Hepatocyte (in vitro differentiated cells): ENCODE data around the gene ITGB1. TPM values are rescaled to one million over a fixed set of nuclear protein-coding genes. Genes with fewer than 3 reads are reported as not detected.

Source experiments
- DNase-seq: peaks from one replicate; pipeline ENCODE4 v3.0.0-alpha.2; 2016; ENCODE audit warnings: low spot score
- H2AFZ ChIP-seq: fragments of 200-600 bp; sonication (generic); 2 replicates; pipeline ENCODE4 v1.6.0; 2016; ENCODE audit warnings: antibody characterized with exemption, mild to moderate bottlenecking
- H3K27ac ChIP-seq: fragments of 200-600 bp; sonication (generic); 2 replicates; pipeline ENCODE4 v1.5.1; 2016; ENCODE audit warnings: mild to moderate bottlenecking
- H3K27me3 ChIP-seq: fragments of 200-600 bp; sonication (generic); 2 replicates; pipeline ENCODE4 v1.6.1; 2016
- H3K36me3 ChIP-seq: fragments of 200-600 bp; sonication (generic); replicated peaks from 2 replicates; pipeline ENCODE4 v1.5.1; 2016; ENCODE audit warnings: low read depth; ENCODE audit not compliant: insufficient read depth
- H3K4me1 ChIP-seq: fragments of 200-600 bp; sonication (generic); 2 replicates; pipeline ENCODE4 v1.5.1; 2016; ENCODE audit warnings: mild to moderate bottlenecking, moderate library complexity; ENCODE audit not compliant: insufficient read depth
- H3K4me2 ChIP-seq: fragments of 200-600 bp; sonication (generic); 2 replicates; pipeline ENCODE4 v1.6.0; 2016
- H3K4me3 ChIP-seq: fragments of 200-600 bp; sonication (generic); 2 replicates; pipeline ENCODE4 v1.5.1; 2016; ENCODE audit warnings: mild to moderate bottlenecking
- H3K79me2 ChIP-seq: fragments of 200-600 bp; sonication (generic); 2 replicates; pipeline ENCODE4 v1.6.0; 2017; ENCODE audit warnings: mild to moderate bottlenecking
- H3K9me2 ChIP-seq: fragments of 200-600 bp; sonication (generic); replicated peaks from 2 replicates; pipeline ENCODE4 v1.6.0; 2017; ENCODE audit warnings: mild to moderate bottlenecking; ENCODE audit not compliant: insufficient read depth
- H3K9me3 ChIP-seq: fragments of 200-600 bp; sonication (generic); 2 replicates; pipeline ENCODE4 v1.5.1; 2016; ENCODE audit warnings: low read depth, mild to moderate bottlenecking
- H4K20me1 ChIP-seq: fragments of 200-600 bp; sonication (generic); 2 replicates; pipeline ENCODE4 v1.6.0; 2016; ENCODE audit warnings: mild to moderate bottlenecking; ENCODE audit not compliant: insufficient read depth, poor library complexity, severe bottlenecking
- CTCF ChIP-seq: fragments of 200-600 bp; sonication (generic); IDR thresholded peaks from 2 replicates; pipeline ENCODE4 v1.5.1; 2016; ENCODE audit warnings: antibody characterized with exemption, mild to moderate bottlenecking; ENCODE audit not compliant: poor library complexity
- EZH2 ChIP-seq: fragments of 200-600 bp; sonication (generic); IDR thresholded peaks from 2 replicates; pipeline ENCODE4 v1.6.1; 2016; ENCODE audit warnings: antibody characterized with exemption, mild to moderate bottlenecking, borderline replicate concordance
- EZH2phosphoT487 ChIP-seq: fragments of 200-600 bp; sonication (generic); IDR thresholded peaks from one replicate; pipeline ENCODE4 v1.6.1; 2018; ENCODE audit warnings: antibody characterized with exemption, mild to moderate bottlenecking, low read depth, moderate library complexity; ENCODE audit not compliant: unreplicated experiment, severe bottlenecking
- WGBS: methylation state at CpG from one replicate; pipeline ENCODE4 v1.1.6; 2016; ENCODE audit warnings: low lambda C conversion rate; ENCODE audit errors: missing lambda C conversion rate; 5-methylcytosine and 5-hydroxymethylcytosine counted together
- polyA plus RNA-seq: library from polyadenylated mRNA; unstranded; fragments of >200 nt; fragmentation: Nextera tagmentation; extraction: Ambion mirVana; gene quantifications from 2 replicates; pipeline ENCODE4 v1.2.1, GENCODE V29; 2016
- total RNA-seq: library from RNA; depleted of rRNA; stranded (reverse); fragments of >200 nt; gene quantifications from 2 replicates; pipeline ENCODE4 v1.2.3, GENCODE V29; 2014

Gene ITGB1
- total and polyA plus RNA-seq, 2 experiments from 2014 or later, result 291 to 552 TPM

- no peak for DNase-seq
- peaks cover 44% of the 10 kb centered on the region for H4K20me1 ChIP-seq
- H3K27ac ChIP-seq, result no peak overlapping the region
- H2AFZ ChIP-seq, result no peak overlapping the region
- no peaks in the 10 kb centered on the region for H3K9me3 ChIP-seq
- H3K79me2 ChIP-seq, result peaks cover 80% of the 10 kb centered on the region
- H3K36me3 ChIP-seq, result no peaks in the 10 kb centered on the region
- H3K27me3 ChIP-seq, result no peaks in the 10 kb centered on the region
- no peaks in the 10 kb centered on the region for H3K4me1 ChIP-seq
- TF ChIP-seq CTCF (no peak), EZH2phosphoT487 (no peak), EZH2 (no peak)
- H3K9me2 ChIP-seq, result no peaks in the 10 kb centered on the region
- H3K4me2 ChIP-seq, result no peak overlapping the region
- H3K4me3 ChIP-seq, result no peak overlapping the region
These were observed 25.8 kb downstream of the ITGB1 start for GRCh38 chr10:32932225-32932729.

- H3K79me2 ChIP-seq, result peaks cover 78% of the 10 kb centered on the region
- TF ChIP-seq EZH2 (no peak), CTCF (no peak), EZH2phosphoT487 (no peak)
These were observed 26.4 kb downstream of the ITGB1 start for GRCh38 chr10:32931593-32931992.

GRCh38 chr10:32930036-32930435 lies 28.0 kb downstream of the ITGB1 start:
- Histone ChIP-seq H3K4me1 (no peaks in the 10 kb centered on the region), H3K36me3 (no peaks in the 10 kb centered on the region), H3K9me3 (no peaks in the 10 kb centered on the region), H3K4me3 (no peak overlapping the region), H2AFZ (no peak overlapping the region), H3K79me2 (peaks cover 74% of the 10 kb centered on the region), H3K27ac (no peak overlapping the region), H4K20me1 (peaks cover 22% of the 10 kb centered on the region), H3K27me3 (no peaks in the 10 kb centered on the region), H3K4me2 (no peak overlapping the region), H3K9me2 (no peaks in the 10 kb centered on the region)
- TF ChIP-seq EZH2 (no peak), EZH2phosphoT487 (no peak)
- DNase-seq, result no peak

More at GRCh38 chr10:32931593-32931992, 26.4 kb downstream of the ITGB1 start:
- Histone ChIP-seq H3K9me2 (no peaks in the 10 kb centered on the region), H3K36me3 (no peaks in the 10 kb centered on the region), H3K9me3 (no peaks in the 10 kb centered on the region), H4K20me1 (peaks cover 37% of the 10 kb centered on the region), H2AFZ (no peak overlapping the region), H3K4me1 (no peaks in the 10 kb centered on the region), H3K27ac (no peak overlapping the region), H3K4me3 (no peak overlapping the region), H3K27me3 (no peaks in the 10 kb centered on the region), H3K4me2 (no peak overlapping the region)
- DNase-seq, result no peak
- WGBS, result 88% methylated on average over 1 of the region's 1 CpG

- Histone ChIP-seq H3K4me1 (no peaks in the 10 kb centered on the region), H3K9me2 (no peaks in the 10 kb centered on the region), H3K79me2 (peaks cover 70% of the 10 kb centered on the region), H3K27ac (no peak overlapping the region), H3K4me3 (no peak overlapping the region), H2AFZ (no peak overlapping the region), H3K9me3 (no peaks in the 10 kb centered on the region), H4K20me1 (peaks cover 18% of the 10 kb centered on the region), H3K36me3 (no peaks in the 10 kb centered on the region), H3K27me3 (no peaks in the 10 kb centered on the region), H3K4me2 (no peak overlapping the region)
- no peak for DNase-seq
- TF ChIP-seq CTCF, result no peak
- no peak for TF ChIP-seq EZH2phosphoT487
- TF ChIP-seq EZH2, result no peak
- WGBS, result 91% methylated on average over 6 of the region's 6 CpGs
These were observed 28.4 kb downstream of the ITGB1 start for GRCh38 chr10:32929634-32930033.
